Limb (tissue), 2 donors: ENCODE measurements around the gene LEO1.
A peak's percentile ranks its signal among the peaks of the same experiment; 100 is the strongest.
"Not testable (repeated sequence)": the region's sequence is repeated elsewhere in the genome, so short reads cannot be mapped to it uniquely, and the experiment has no call there.

ENCODE experiments used
- DNase-seq, 2 donors: peaks; one replicate each; pipeline ENCODE4 v3.0.0-alpha.2; 2016; ENCODE audit errors: extremely low spot score in 2 of 2

LEO1 gene

GRCh38 chr15:52003710-52004109 lies 32.1 kb upstream of the LEO1 start:
- no peak for DNase-seq

GRCh38 chr15:52003089-52003488 lies 31.5 kb upstream of the LEO1 start:
- not testable (repeated sequence) for DNase-seq

GRCh38 chr15:52002351-52002750 lies 30.8 kb upstream of the LEO1 start:
- DNase-seq, result no peak

- DNase-seq, result no peak
Measured at GRCh38 chr15:51992953-51993352, 21.4 kb upstream of the LEO1 start.

GRCh38 chr15:51991141-51991540 lies 19.6 kb upstream of the LEO1 start:
- no peak for DNase-seq

GRCh38 chr15:51982770-51983103 lies 11.2 kb upstream of the LEO1 start:
- no peak for DNase-seq

GRCh38 chr15:51982013-51982769 lies 10.6 kb upstream of the LEO1 start:
- peak in 1 of 2 donors; percentile 19 for DNase-seq

- DNase-seq, result no peak
Measured at GRCh38 chr15:51973775-51974174, 2.2 kb upstream of the LEO1 start.

GRCh38 chr15:51973220-51973619 lies 1.6 kb upstream of the LEO1 start:
- no peak for DNase-seq

- DNase-seq, result no peak
Measured at GRCh38 chr15:51971032-51971374, 575 bp downstream of the LEO1 start.

GRCh38 chr15:51970132-51970817 lies 1.3 kb downstream of the LEO1 start:
- no peak for DNase-seq

DNA sequence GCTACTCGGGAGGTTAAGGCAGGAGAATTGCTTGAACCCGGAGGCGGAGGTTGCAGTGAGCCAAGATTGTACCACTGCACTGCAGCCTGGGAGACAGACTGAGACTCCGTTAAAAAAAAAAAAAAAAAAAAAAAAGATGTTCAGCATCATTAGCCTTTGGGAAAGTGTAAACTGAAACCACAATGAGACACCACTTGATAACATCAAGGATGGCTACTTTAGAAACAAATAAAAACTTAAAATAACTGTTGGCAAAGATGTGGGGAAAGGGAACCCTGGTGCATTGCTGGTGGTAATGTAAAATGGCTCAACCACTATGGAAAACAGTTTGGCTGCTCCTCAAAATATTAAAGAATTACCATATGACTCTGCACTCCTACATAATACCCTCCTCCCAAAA lies 1.9 kb downstream of the LEO1 start:
- no peak for DNase-seq

DNA sequence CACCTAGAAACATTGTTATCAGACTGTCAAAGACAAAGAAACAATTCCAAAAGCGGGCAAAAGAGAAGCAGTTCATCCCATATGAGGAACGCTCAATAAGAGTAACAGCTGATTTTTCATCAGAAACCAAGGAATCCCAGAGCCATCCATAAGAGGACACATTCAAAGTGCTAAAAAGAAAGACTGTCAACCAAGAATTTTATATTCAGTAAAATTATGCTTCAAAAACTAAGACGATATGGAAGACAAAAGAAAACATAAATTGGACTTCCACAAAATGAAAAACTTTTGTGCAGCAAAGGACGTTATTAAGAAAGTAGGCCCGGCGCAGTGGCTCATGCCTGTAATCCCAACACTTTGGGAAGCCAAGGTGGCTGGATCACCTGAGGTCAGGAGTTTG lies 4.0 kb downstream of the LEO1 start:
- no peak for DNase-seq

- DNase-seq, result no peak
Measured at GRCh38 chr15:51966192-51966591, 5.4 kb downstream of the LEO1 start.

GRCh38 chr15:51965691-51966090 lies 5.9 kb downstream of the LEO1 start:
- no peak for DNase-seq

- no peak for DNase-seq
Measured at GRCh38 chr15:51955504-51955903, 16.1 kb downstream of the LEO1 start.

- DNase-seq, result no peak
Measured at GRCh38 chr15:51952805-51953204, 18.8 kb downstream of the LEO1 start.

DNA sequence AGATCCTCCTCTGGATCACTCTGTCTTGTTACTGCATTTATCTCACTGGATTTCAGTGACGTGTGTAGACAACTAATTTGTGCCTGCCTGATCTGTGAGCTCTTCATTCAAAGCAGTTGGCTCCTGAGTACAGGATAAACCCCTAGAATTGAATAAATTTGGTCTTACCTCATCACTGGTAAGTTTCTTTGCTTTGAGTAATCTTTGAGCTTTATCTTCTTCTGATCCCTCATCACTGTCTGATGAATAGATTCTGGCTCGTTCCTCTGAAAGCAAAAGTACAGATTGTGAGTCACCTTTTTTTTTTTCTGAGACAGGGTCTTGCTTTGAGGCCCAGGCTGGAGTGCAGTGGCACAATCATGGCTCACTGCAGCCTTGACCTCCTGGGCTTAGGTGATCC lies 24.5 kb downstream of the LEO1 start:
- no peak for DNase-seq

DNA sequence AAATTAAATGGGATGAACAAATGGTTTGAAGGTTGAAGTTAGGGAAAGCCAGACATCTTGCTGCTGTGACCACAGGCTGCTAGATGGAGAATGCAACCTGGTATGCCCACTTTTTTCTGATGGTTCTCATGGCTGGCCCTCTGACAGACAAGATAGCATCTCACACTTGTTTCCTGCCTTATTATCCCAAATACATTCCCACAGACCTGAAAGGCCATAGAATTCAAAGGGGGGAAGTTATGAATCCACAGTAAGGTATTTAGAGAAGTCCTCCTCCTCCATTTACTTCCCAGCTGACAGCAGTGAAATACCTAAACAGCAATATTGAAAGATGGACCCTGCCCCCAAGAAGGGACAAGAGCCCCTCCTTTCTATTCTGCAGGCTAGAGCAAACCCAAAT lies 32.4 kb downstream of the LEO1 start:
- no peak for DNase-seq

GRCh38 chr15:51938286-51938685 lies 33.3 kb downstream of the LEO1 start:
- no peak for DNase-seq

GRCh38 chr15:51936105-51936478 lies 35.5 kb downstream of the LEO1 start:
- DNase-seq, result no peak

GRCh38 chr15:51935466-51936104 lies 36.0 kb downstream of the LEO1 start:
- DNase-seq, result no peak

GRCh38 chr15:51932161-51932560 lies 39.4 kb downstream of the LEO1 start:
- DNase-seq, result no peak
